Vagina (tissue), 2 donors: ENCODE results near the gene GPR83.

Source experiments
- CTCF ChIP-seq, 3 experiments: fragments of 450-650 bp in 2 of 3; fragments of 200-600 bp in 1 of 3; sonication (generic) in 1 of 3; IDR thresholded peaks; one replicate each; pipeline ENCODE4 v1.5.1; 2017 to 2019; ENCODE audit warnings: antibody characterized with exemption in 3 of 3, mild to moderate bottlenecking in 2 of 3, moderate library complexity in 2 of 3
- POLR2A ChIP-seq, 2 donors: fragments of 450-650 bp; IDR thresholded peaks; one replicate each; pipeline ENCODE4 v1.6.1; 2017; ENCODE audit warnings: antibody characterized with exemption in 2 of 2, mild to moderate bottlenecking in 2 of 2, moderate library complexity in 2 of 2

GRCh38 chr11:94447149-94447548 lies 45.9 kb upstream of the GPR83 start:
- no peak for TF ChIP-seq POLR2A (IDR thresholded peaks at IDR 0.05)
- TF ChIP-seq CTCF (IDR thresholded peaks at IDR 0.05) = no peak
